Activated CD4-positive, alpha-beta T cell treated with anti-CD3 and anti-CD28 coated beads for 36 hours (primary cell): ENCODE measurements around the gene MAML3. TPM values are rescaled to one million over a fixed set of nuclear protein-coding genes. Genes with fewer than 3 reads are reported as not detected.
A peak's percentile ranks its signal among the peaks of the same experiment; 100 is the strongest.

Source experiments
- ATAC-seq: fragments of 200-7000 bp; cut with Tn5 transposase; one replicate; pipeline ENCODE4 v1.10.0; 2021; ENCODE audit warnings: mild to moderate bottlenecking, moderate library complexity
- CTCF ChIA-PET: fragments of 350-600 bp; sonication (Branson Sonifier 250); formaldehyde crosslinking; loops from one replicate; lab custom pipeline; 2021; ENCODE audit warnings: antibody characterized with exemption; lab: Charles Lee
- POLR2A ChIA-PET: fragments of 350-600 bp; sonication (Branson Sonifier 250); formaldehyde crosslinking; loops from one replicate; lab custom pipeline; 2021; ENCODE audit warnings: antibody characterized with exemption, inconsistent platforms; lab: Charles Lee
- DNase-seq: peaks from one replicate; pipeline ENCODE4 v3.0.0-alpha.2; 2020
- H3K27ac Mint-ChIP-seq: one replicate; pipeline ENCODE4 v1.8.0; 2021; ENCODE audit warnings: mixed read lengths
- H3K27me3 Mint-ChIP-seq: one replicate; pipeline ENCODE4 v1.8.0; 2021; ENCODE audit warnings: mixed read lengths
- H3K36me3 Mint-ChIP-seq: one replicate; pipeline ENCODE4 v1.8.0; 2021; ENCODE audit warnings: low read depth, mixed read lengths
- H3K4me1 Mint-ChIP-seq: one replicate; pipeline ENCODE4 v1.8.0; 2021; ENCODE audit warnings: mixed read lengths
- H3K4me3 Mint-ChIP-seq: one replicate; pipeline ENCODE4 v1.8.0; 2021; ENCODE audit warnings: mild to moderate bottlenecking, moderate library complexity, mixed read lengths
- H3K9me3 Mint-ChIP-seq: one replicate; pipeline ENCODE4 v1.8.0; 2021; ENCODE audit warnings: low read depth, mixed read lengths
- intact Hi-C, 2 experiments: fragments of 100-400 bp; cut with DNase I in 1 of 2; cut with micrococcal nuclease in 1 of 2; formaldehyde crosslinking; loops; one replicate each; pipeline versions ENCODE4 v1.14.2 to v1.15.1; 2022 to 2024; cut with DNase I, micrococcal nuclease
- total RNA-seq, 2 experiments: library from RNA; stranded (reverse); gene quantifications; one replicate each; pipeline ENCODE4 v1.2.3, GENCODE V29; 2021

MAML3 gene
- total RNA-seq, 2 experiments from 2014 or later, result 1.6 to 1.9 TPM

- Mint-ChIP-seq H3K36me3 (peaks cover 5% of the 10 kb centered on the region), H3K4me3 (no peak overlapping the region), H3K27me3 (peaks cover 1% of the 10 kb centered on the region), H3K4me1 (peaks cover 7% of the 10 kb centered on the region), H3K9me3 (peaks cover 5% of the 10 kb centered on the region), H3K27ac (no peak overlapping the region)
- no peak for DNase-seq
- intact Hi-C loops, result no loop called here
- no peak for ATAC-seq
- CTCF ChIA-PET, result no interaction called here
- POLR2A ChIA-PET, result no interaction called here
Measured at GRCh38 chr4:139880841-139881240, 273.1 kb downstream of the MAML3 start.

GRCh38 chr4:139878050-139878449, 275.9 kb downstream of the MAML3 start:
- H3K27me3 Mint-ChIP-seq, result no peaks in the 10 kb centered on the region
- DNase-seq, result no peak

GRCh38 chr4:139876337-139876941, 277.5 kb downstream of the MAML3 start:
- CTCF ChIA-PET, result interaction anchor here (1.0 kb wide), 1 partner anchor 28 kb away, joined by 3 read pairs; no protein-coding TSS in a partner anchor
- intact Hi-C loops, result no loop called here
- ATAC-seq (peak; percentile 77), DNase-seq (peak; percentile 38)
- POLR2A ChIA-PET, result no interaction called here
- Mint-ChIP-seq H3K4me3 (no peak overlapping the region), H3K9me3 (no peaks in the 10 kb centered on the region), H3K27ac (no peak overlapping the region), H3K4me1 (peaks cover 11% of the 10 kb centered on the region), H3K36me3 (no peaks in the 10 kb centered on the region), H3K27me3 (no peaks in the 10 kb centered on the region)

More at GRCh38 chr4:139878050-139878449, 275.9 kb downstream of the MAML3 start:
- no peak overlapping the region for H3K4me3 Mint-ChIP-seq
- peaks cover 2% of the 10 kb centered on the region for H3K36me3 Mint-ChIP-seq
- ChIA-PET CTCF (no interaction called here), POLR2A (no interaction called here)
- intact Hi-C loops, result no loop called here
- no peak for ATAC-seq
- no peak overlapping the region for H3K27ac Mint-ChIP-seq
- peaks cover 2% of the 10 kb centered on the region for H3K9me3 Mint-ChIP-seq
- H3K4me1 Mint-ChIP-seq, result peaks cover 7% of the 10 kb centered on the region

- no peak overlapping the region for H3K27ac Mint-ChIP-seq
- H3K4me1 Mint-ChIP-seq, result peaks cover 11% of the 10 kb centered on the region
- H3K36me3 Mint-ChIP-seq, result no peaks in the 10 kb centered on the region
- ChIA-PET POLR2A (no interaction called here), CTCF (interaction anchor here (0.7 to 1.0 kb wide), 2 partner anchors 27 to 176 kb away, joined by 3 read pairs; no protein-coding TSS in a partner anchor)
- no peak overlapping the region for H3K4me3 Mint-ChIP-seq
- no peaks in the 10 kb centered on the region for H3K27me3 Mint-ChIP-seq
- H3K9me3 Mint-ChIP-seq, result no peaks in the 10 kb centered on the region
- no peak for DNase-seq
- intact Hi-C loops, result no loop called here
- no peak for ATAC-seq
Measured at GRCh38 chr4:139875411-139875825, 278.6 kb downstream of the MAML3 start.

GRCh38 chr4:139873111-139873860, 280.7 kb downstream of the MAML3 start:
- Mint-ChIP-seq H3K36me3 (no peaks in the 10 kb centered on the region), H3K4me3 (no peak overlapping the region), H3K27me3 (no peaks in the 10 kb centered on the region), H3K9me3 (no peaks in the 10 kb centered on the region), H3K4me1 (peaks cover 11% of the 10 kb centered on the region), H3K27ac (no peak overlapping the region)
- ChIA-PET CTCF (interaction anchor here (0.6 to 1.5 kb wide), 2 partner anchors 29 to 139 kb away, joined by 3 read pairs; no protein-coding TSS in a partner anchor), POLR2A (no interaction called here)
- peak; percentile 33 for DNase-seq
- ATAC-seq, result peak; percentile 45
- intact Hi-C loops, result no loop called here

- Mint-ChIP-seq H3K27ac (peak overlapping the region; percentile 16), H3K27me3 (no peaks in the 10 kb centered on the region), H3K36me3 (no peaks in the 10 kb centered on the region), H3K9me3 (no peaks in the 10 kb centered on the region), H3K4me1 (peaks cover 11% of the 10 kb centered on the region), H3K4me3 (no peak overlapping the region)
- intact Hi-C loops, result no loop called here
- no peak for DNase-seq
- ChIA-PET CTCF (no interaction called here), POLR2A (no interaction called here)
- peak; percentile 78 for ATAC-seq
Measured at GRCh38 chr4:139872274-139872673, 281.7 kb downstream of the MAML3 start.

GRCh38 chr4:139869810-139870209, 284.2 kb downstream of the MAML3 start:
- Mint-ChIP-seq H3K27me3 (no peaks in the 10 kb centered on the region), H3K4me1 (peaks cover 5% of the 10 kb centered on the region), H3K4me3 (no peak overlapping the region), H3K36me3 (no peaks in the 10 kb centered on the region), H3K27ac (no peak overlapping the region), H3K9me3 (no peaks in the 10 kb centered on the region)
- ChIA-PET POLR2A (no interaction called here), CTCF (interaction anchor here (0.5 kb wide), 1 partner anchor 457 kb away, joined by 3 read pairs; no protein-coding TSS in a partner anchor)
- intact Hi-C loops, result no loop called here
- DNase-seq (no peak), ATAC-seq (no peak)

GRCh38 chr4:139866276-139866962, 287.6 kb downstream of the MAML3 start:
- Mint-ChIP-seq H3K27me3 (peaks cover 5% of the 10 kb centered on the region), H3K4me3 (no peak overlapping the region), H3K9me3 (no peaks in the 10 kb centered on the region), H3K4me1 (no peaks in the 10 kb centered on the region), H3K36me3 (peaks cover 3% of the 10 kb centered on the region), H3K27ac (no peak overlapping the region)
- ChIA-PET POLR2A (no interaction called here), CTCF (no interaction called here)
- DNase-seq (no peak), ATAC-seq (no peak)
- intact Hi-C loops, result no loop called here

- Mint-ChIP-seq H3K27me3 (peaks cover 9% of the 10 kb centered on the region), H3K4me3 (no peak overlapping the region), H3K27ac (no peak overlapping the region), H3K36me3 (peaks cover 3% of the 10 kb centered on the region), H3K9me3 (no peaks in the 10 kb centered on the region), H3K4me1 (no peaks in the 10 kb centered on the region)
- POLR2A ChIA-PET, result no interaction called here
- DNase-seq (no peak), ATAC-seq (no peak)
- intact Hi-C loops, result no loop called here
- CTCF ChIA-PET, result no interaction called here
Measured at GRCh38 chr4:139865537-139865936, 288.4 kb downstream of the MAML3 start.

GRCh38 chr4:139863531-139863930, 290.5 kb downstream of the MAML3 start:
- ChIA-PET CTCF (interaction anchor here (0.6 kb wide), 1 partner anchor 509 kb away, joined by 3 read pairs; no protein-coding TSS in a partner anchor), POLR2A (no interaction called here)
- H3K4me3 Mint-ChIP-seq, result no peak overlapping the region
- H3K27ac Mint-ChIP-seq, result no peak overlapping the region
- intact Hi-C loops, result no loop called here
- peaks cover 12% of the 10 kb centered on the region for H3K27me3 Mint-ChIP-seq
- peaks cover 5% of the 10 kb centered on the region for H3K36me3 Mint-ChIP-seq
- ATAC-seq, result no peak
- no peak for DNase-seq
- peaks cover 14% of the 10 kb centered on the region for H3K4me1 Mint-ChIP-seq
- H3K9me3 Mint-ChIP-seq, result no peaks in the 10 kb centered on the region

- CTCF ChIA-PET, result interaction anchor here (1.3 kb wide), 1 partner anchor 14 kb away, joined by 3 read pairs; no protein-coding TSS in a partner anchor
- no peak overlapping the region for H3K4me3 Mint-ChIP-seq
- peaks cover 32% of the 10 kb centered on the region for H3K4me1 Mint-ChIP-seq
Measured at GRCh38 chr4:139861471-139861870, 292.5 kb downstream of the MAML3 start.

More at GRCh38 chr4:139861471-139861870, 292.5 kb downstream of the MAML3 start:
- DNase-seq (no peak), ATAC-seq (no peak)
- H3K27ac Mint-ChIP-seq, result no peak overlapping the region
- H3K27me3 Mint-ChIP-seq, result peaks cover 21% of the 10 kb centered on the region
- intact Hi-C loops, result no loop called here
- POLR2A ChIA-PET, result no interaction called here
- no peaks in the 10 kb centered on the region for H3K9me3 Mint-ChIP-seq
- peaks cover 5% of the 10 kb centered on the region for H3K36me3 Mint-ChIP-seq
